Neutrophil (primary cell): Measurements from ENCODE around the gene CLK1.

Experiments
- H3K27ac ChIP-seq: fragments of 200-600 bp; sonication (generic); 2 replicates; pipeline ENCODE4 v1.5.1; 2016; ENCODE audit warnings: mild to moderate bottlenecking, moderate library complexity
- H3K27me3 ChIP-seq: fragments of 200-600 bp; sonication (generic); 2 replicates; pipeline ENCODE4 v1.6.0; 2016; ENCODE audit warnings: mild to moderate bottlenecking
- H3K36me3 ChIP-seq: fragments of 200-600 bp; sonication (generic); 2 replicates; pipeline ENCODE4 v1.5.1; 2017
- H3K4me1 ChIP-seq, 2 experiments: fragments of 200-600 bp in 1 of 2; sonication (generic) in 1 of 2; 1 replicate in 1 of 2; 2 replicates in 1 of 2; pipeline versions ENCODE4 v1.5.1 to v1.6.1; 2013 to 2016; ENCODE audit warnings: low read depth in 1 of 2, low read length in 1 of 2, mild to moderate bottlenecking in 1 of 2, moderate library complexity in 1 of 2; ENCODE audit not compliant: control insufficient read depth in 1 of 2, insufficient read depth in 1 of 2
- H3K4me3 ChIP-seq, 2 experiments: fragments of 200-600 bp in 1 of 2; sonication (generic) in 1 of 2; 1 replicate in 1 of 2; 2 replicates in 1 of 2; pipeline ENCODE4 v1.5.1; 2013 to 2016; ENCODE audit warnings: low read depth in 1 of 2, low read length in 1 of 2, mild to moderate bottlenecking in 1 of 2, moderate library complexity in 1 of 2
- H3K9me3 ChIP-seq: fragments of 200-600 bp; sonication (generic); 2 replicates; pipeline ENCODE4 v1.5.1; 2016
- TF ChIP-seq, protein P1 (sequence below): fragments of 200-600 bp; sonication (generic); IDR thresholded peaks from 2 replicates; pipeline ENCODE4 v1.5.1; 2016; ENCODE audit warnings: antibody characterized with exemption

CLK1 gene

DNA sequence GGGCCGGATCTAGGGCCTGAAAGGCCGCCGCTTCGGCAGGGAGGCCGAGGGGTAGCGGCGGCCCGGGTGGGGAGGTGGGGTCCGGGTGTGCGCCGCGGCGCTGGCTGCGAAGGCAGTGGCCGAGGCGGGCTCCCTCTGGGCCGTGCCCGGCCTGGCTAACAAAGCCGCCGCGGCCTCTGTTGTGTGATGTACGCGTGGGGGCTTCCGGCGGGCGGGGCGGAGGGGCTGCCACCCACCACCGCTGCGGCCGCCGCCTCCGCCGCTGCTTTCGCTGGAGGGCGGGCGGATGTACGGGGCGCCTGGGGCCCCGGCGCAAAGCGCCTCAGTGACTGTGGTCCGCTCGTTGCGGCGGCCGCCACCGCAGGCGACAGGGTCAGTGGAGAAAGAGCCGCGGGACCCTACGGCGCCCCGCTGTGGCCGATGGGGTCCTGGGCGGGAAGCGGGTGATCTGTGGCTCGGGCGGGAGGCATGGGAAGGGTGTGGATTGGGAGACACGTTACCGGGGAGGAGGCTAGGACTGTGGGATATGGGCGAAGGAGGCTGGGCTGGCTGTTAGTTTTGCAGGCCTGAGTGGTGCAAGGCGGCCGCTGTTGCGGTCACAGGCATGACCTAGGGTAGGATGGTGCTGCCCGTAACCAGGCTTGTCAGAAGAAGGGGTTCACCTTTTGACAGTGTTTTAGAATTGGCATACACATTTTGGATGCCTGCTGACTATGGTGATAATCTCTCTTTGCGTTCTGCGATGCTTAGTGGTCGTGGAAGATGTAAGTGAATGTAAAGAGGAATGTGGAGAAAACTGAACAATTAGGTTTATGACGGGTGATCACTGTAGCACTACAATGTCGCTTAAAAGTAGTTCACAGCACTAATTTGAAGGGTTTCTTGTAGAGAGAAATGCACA lies 52.1 kb downstream of the CLK1 start:
- Histone ChIP-seq H3K9me3 (no peaks in the 10 kb centered on the region), H3K4me1 (peaks cover 30 to 33% of the 10 kb centered on the region in 2 experiments), H3K27me3 (no peaks in the 10 kb centered on the region), H3K4me3 (peak overlapping the region; percentile 85 to 99), H3K27ac (peak overlapping the region; percentile 99), H3K36me3 (peaks cover 38% of the 10 kb centered on the region)
- TF ChIP-seq, protein P1, sequence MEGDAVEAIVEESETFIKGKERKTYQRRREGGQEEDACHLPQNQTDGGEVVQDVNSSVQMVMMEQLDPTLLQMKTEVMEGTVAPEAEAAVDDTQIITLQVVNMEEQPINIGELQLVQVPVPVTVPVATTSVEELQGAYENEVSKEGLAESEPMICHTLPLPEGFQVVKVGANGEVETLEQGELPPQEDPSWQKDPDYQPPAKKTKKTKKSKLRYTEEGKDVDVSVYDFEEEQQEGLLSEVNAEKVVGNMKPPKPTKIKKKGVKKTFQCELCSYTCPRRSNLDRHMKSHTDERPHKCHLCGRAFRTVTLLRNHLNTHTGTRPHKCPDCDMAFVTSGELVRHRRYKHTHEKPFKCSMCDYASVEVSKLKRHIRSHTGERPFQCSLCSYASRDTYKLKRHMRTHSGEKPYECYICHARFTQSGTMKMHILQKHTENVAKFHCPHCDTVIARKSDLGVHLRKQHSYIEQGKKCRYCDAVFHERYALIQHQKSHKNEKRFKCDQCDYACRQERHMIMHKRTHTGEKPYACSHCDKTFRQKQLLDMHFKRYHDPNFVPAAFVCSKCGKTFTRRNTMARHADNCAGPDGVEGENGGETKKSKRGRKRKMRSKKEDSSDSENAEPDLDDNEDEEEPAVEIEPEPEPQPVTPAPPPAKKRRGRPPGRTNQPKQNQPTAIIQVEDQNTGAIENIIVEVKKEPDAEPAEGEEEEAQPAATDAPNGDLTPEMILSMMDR = no peak

GRCh38 chr2:200811333-200812121 lies 52.9 kb downstream of the CLK1 start, which contains the start of gene BZW1:
TSS of gene BZW1 (plus strand) at chr2:200811910. CDS start at chr2:200813218, 1,308 bp downstream.
- peaks cover 30% of the 10 kb centered on the region for H3K36me3 ChIP-seq
- no peaks in the 10 kb centered on the region for H3K27me3 ChIP-seq
- H3K9me3 ChIP-seq = no peaks in the 10 kb centered on the region
- H3K27ac ChIP-seq = peak within 1 kb of the TSS; percentile 99
- H3K4me3 ChIP-seq = peak within 1 kb of the TSS; percentile 85 to 99
- H3K4me1 ChIP-seq = peaks cover 30 to 33% of the 10 kb centered on the region in 2 experiments
- TF ChIP-seq, protein P1 = peak; percentile 24

- H3K27me3 ChIP-seq = no peaks in the 10 kb centered on the region
- H3K4me3 ChIP-seq = peak overlapping the region; percentile 85 to 99
- TF ChIP-seq, protein P1 = no peak
- no peaks in the 10 kb centered on the region for H3K9me3 ChIP-seq
- H3K4me1 ChIP-seq = peaks cover 30 to 33% of the 10 kb centered on the region in 2 experiments
- peak overlapping the region; percentile 99 for H3K27ac ChIP-seq
- H3K36me3 ChIP-seq = peaks cover 24% of the 10 kb centered on the region
These were observed 53.5 kb downstream of the CLK1 start for GRCh38 chr2:200810998-200811332.

- H3K27ac ChIP-seq = peak overlapping the region; percentile 99
- H3K9me3 ChIP-seq = no peaks in the 10 kb centered on the region
- no peaks in the 10 kb centered on the region for H3K27me3 ChIP-seq
- TF ChIP-seq, protein P1 = no peak
- H3K4me1 ChIP-seq = peaks cover 30 to 33% of the 10 kb centered on the region in 2 experiments
- H3K36me3 ChIP-seq = peaks cover 19% of the 10 kb centered on the region
- peak overlapping the region; percentile 85 to 99 for H3K4me3 ChIP-seq
These were observed 54.0 kb downstream of the CLK1 start for GRCh38 chr2:200810252-200810997.
